Lung (tissue), 12 donors: Measurements from ENCODE around the gene THOC2. TPM values are rescaled to one million over a fixed set of nuclear protein-coding genes. Genes with fewer than 3 reads are reported as not detected.

ENCODE experiments used
- ATAC-seq: fragments of 200-7000 bp; cut with Tn5 transposase; one replicate; pipeline ENCODE4 v1.9.1; 2020; ENCODE audit warnings: moderate number of reproducible peaks; ENCODE audit not compliant: insufficient read depth, low FRiP score
- DNase-seq, 3 donors: peaks; one replicate each; pipeline ENCODE4 v3.0.0-alpha.2; 2013 to 2017
- H3K27ac ChIP-seq, 2 donors: one replicate each; pipeline ENCODE4 v1.5.1; 2013; ENCODE audit warnings: mild to moderate bottlenecking in 2 of 2, moderate library complexity in 2 of 2, control low read depth in 1 of 2, inconsistent platforms in 1 of 2, low read depth in 1 of 2, low read length in 1 of 2
- H3K27me3 ChIP-seq, 3 donors: one replicate each; pipeline ENCODE4 v1.5.1; 2013; ENCODE audit warnings: low read length in 2 of 3; ENCODE audit not compliant: control insufficient read depth in 3 of 3, insufficient read depth in 3 of 3
- H3K36me3 ChIP-seq, 4 donors: one replicate each; pipeline ENCODE4 v1.5.1; 2013; ENCODE audit warnings: low read length in 4 of 4, mild to moderate bottlenecking in 1 of 4, moderate library complexity in 1 of 4; ENCODE audit not compliant: control insufficient read depth in 4 of 4, insufficient read depth in 4 of 4
- H3K4me1 ChIP-seq, 5 donors: one replicate each; pipeline ENCODE4 v1.5.1; 2013; ENCODE audit warnings: low read length in 5 of 5, mild to moderate bottlenecking in 2 of 5, moderate library complexity in 1 of 5; ENCODE audit not compliant: control insufficient read depth in 5 of 5, insufficient read depth in 5 of 5
- H3K4me3 ChIP-seq: one replicate; pipeline ENCODE4 v1.5.1; 2013; ENCODE audit warnings: mild to moderate bottlenecking, control low read depth, moderate library complexity
- H3K9ac ChIP-seq, 2 donors: one replicate each; pipeline ENCODE4 v1.5.1; 2013; ENCODE audit warnings: low read length in 2 of 2, control low read depth in 1 of 2; ENCODE audit not compliant: insufficient read depth in 1 of 2
- H3K9me3 ChIP-seq, 4 donors: one replicate each; pipeline ENCODE4 v1.5.1; 2013; ENCODE audit warnings: low read length in 3 of 4, mild to moderate bottlenecking in 1 of 4, moderate library complexity in 1 of 4; ENCODE audit not compliant: control insufficient read depth in 4 of 4, insufficient read depth in 3 of 4
- WGBS, 2 donors: extraction: QIAGEN DNeasy Blood & Tissue Kit; methylation state at CpG; one replicate each; pipeline ENCODE4 v1.1.7; 2013; 5-methylcytosine and 5-hydroxymethylcytosine counted together
- polyA plus RNA-seq, 2 donors: library from polyadenylated mRNA; stranded (reverse); fragments of 200-250 nt; gene quantifications; one replicate each; pipeline ENCODE4 v1.2.1, GENCODE V29; 2013
- total RNA-seq, 2 donors: library from RNA; depleted of rRNA in 1 of 2; stranded (reverse); fragments of >200 nt in 1 of 2; gene quantifications; one replicate each; pipeline ENCODE4 v1.2.1, GENCODE V29; 2014 to 2021
- TF ChIP-seq, protein P1 (sequence below): IDR thresholded peaks from 2 replicates; pipeline ENCODE4 v1.5.1; 2012; ENCODE audit warnings: mild to moderate bottlenecking; ENCODE audit errors: control extremely low read depth, extremely low read depth
- donor health status: control.
- donor health status: control.
- donor health status: Bipolar disorder and iron deficiency.
- donor health status: healthy.
- donor health status: DM: yes; HTN: yes; CAD: no.

The THOC2 gene
- total and polyA plus RNA-seq, 4 donors = 25.9 to 224 (median 71.7) TPM

DNA sequence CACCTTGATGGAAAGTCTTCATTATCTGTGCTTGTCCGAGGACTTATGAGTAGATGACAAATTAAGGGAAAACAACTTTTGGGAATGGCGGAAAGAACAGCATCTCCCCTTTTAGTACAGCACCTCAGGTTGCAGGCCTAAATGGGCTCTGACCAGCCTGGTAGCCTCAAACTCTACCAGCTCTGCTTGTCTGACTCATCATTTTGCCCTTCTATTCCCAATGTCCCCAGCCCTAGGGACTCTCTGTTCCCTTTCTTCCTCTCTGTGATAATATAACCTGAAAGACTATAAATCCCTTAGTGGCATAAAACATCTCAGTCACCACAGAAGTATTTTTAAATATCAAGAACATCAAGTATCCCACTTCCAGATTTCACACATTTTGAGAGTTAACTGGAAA, 121.9 kb downstream of the THOC2 start:
- no peak for DNase-seq
- H3K27ac ChIP-seq = no peak overlapping the region
- TF ChIP-seq, protein P1, sequence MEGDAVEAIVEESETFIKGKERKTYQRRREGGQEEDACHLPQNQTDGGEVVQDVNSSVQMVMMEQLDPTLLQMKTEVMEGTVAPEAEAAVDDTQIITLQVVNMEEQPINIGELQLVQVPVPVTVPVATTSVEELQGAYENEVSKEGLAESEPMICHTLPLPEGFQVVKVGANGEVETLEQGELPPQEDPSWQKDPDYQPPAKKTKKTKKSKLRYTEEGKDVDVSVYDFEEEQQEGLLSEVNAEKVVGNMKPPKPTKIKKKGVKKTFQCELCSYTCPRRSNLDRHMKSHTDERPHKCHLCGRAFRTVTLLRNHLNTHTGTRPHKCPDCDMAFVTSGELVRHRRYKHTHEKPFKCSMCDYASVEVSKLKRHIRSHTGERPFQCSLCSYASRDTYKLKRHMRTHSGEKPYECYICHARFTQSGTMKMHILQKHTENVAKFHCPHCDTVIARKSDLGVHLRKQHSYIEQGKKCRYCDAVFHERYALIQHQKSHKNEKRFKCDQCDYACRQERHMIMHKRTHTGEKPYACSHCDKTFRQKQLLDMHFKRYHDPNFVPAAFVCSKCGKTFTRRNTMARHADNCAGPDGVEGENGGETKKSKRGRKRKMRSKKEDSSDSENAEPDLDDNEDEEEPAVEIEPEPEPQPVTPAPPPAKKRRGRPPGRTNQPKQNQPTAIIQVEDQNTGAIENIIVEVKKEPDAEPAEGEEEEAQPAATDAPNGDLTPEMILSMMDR = no peak
- no peaks in the 10 kb centered on the region for H3K9me3 ChIP-seq
- H3K27me3 ChIP-seq = no peaks in the 10 kb centered on the region
- H3K9ac ChIP-seq = no peak overlapping the region
- no peaks in the 10 kb centered on the region for H3K4me1 ChIP-seq
- peaks cover 0 to 3% (median 0%) of the 10 kb centered on the region in 4 donors for H3K36me3 ChIP-seq
- ATAC-seq = no peak
- 94 to 96% methylated on average over 2 of the region's 2 CpGs for WGBS, 2 donors
- no peak overlapping the region for H3K4me3 ChIP-seq

DNA sequence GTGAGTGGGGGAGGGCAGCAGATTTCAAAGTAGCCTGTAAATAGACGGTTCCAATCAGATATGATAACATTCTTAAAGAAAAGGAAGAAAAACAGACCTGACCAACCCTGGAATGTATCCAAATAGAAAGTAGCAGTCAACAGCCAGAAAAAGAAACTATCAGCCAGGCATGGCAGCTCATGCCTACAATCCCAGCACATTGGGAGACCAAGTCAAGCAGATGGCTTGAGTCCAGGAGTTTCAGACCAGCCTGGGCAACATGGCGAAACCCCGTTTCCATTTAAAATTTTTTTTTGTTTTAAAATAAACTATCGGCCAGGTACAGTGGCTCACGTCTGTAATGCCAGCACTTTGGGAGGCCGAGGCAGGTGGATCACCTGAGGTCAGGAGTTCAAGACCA, 125.0 kb downstream of the THOC2 start:
- no peaks in the 10 kb centered on the region for H3K4me1 ChIP-seq
- TF ChIP-seq, protein P1 = no peak
- H3K36me3 ChIP-seq = peaks cover 0 to 13% (median 2%) of the 10 kb centered on the region in 4 donors
- no peak overlapping the region for H3K4me3 ChIP-seq
- H3K9ac ChIP-seq = no peak overlapping the region
- H3K27ac ChIP-seq = no peak overlapping the region
- WGBS, 2 donors = 87 to 99% methylated on average over 6 of the region's 6 CpGs
- H3K27me3 ChIP-seq = no peaks in the 10 kb centered on the region
- ATAC-seq = no peak
- no peaks in the 10 kb centered on the region for H3K9me3 ChIP-seq
- DNase-seq = no peak

DNA sequence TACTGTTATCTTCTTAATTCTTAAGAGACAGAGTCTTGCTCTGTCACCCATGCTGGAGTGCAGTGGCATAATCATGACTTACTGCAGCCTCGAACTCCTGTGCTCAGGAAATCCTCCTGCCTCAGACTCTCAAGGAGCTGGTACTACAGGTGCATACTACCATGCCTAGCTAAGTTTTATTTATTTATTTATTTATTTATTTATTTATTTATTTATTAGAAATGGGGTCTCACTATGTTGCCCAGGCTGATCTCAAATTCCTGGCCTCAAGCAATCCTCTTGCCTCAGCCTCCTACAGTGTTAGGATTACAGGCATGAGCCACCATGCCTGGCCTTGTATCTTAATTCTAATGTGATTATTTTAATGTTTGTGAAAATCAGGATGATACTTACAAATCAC, 125.6 kb downstream of the THOC2 start:
- 82 to 100% methylated on average over 1 of the region's 1 CpG for WGBS, 2 donors
- no peak for DNase-seq

More for the DNA sequence above, 125.6 kb downstream of the THOC2 start:
- Histone ChIP-seq H3K9ac (no peak overlapping the region), H3K27me3 (no peaks in the 10 kb centered on the region), H3K4me3 (no peak overlapping the region), H3K4me1 (no peaks in the 10 kb centered on the region), H3K9me3 (no peaks in the 10 kb centered on the region), H3K36me3 (peaks cover 0 to 14% (median 2%) of the 10 kb centered on the region in 4 donors), H3K27ac (no peak overlapping the region)
- ATAC-seq = no peak
- TF ChIP-seq, protein P1 = no peak
